GM10248 (cell line): ENCODE data around the gene LSP1.
"Not testable (repeated sequence)": the region's sequence is repeated elsewhere in the genome, so short reads cannot be mapped to it uniquely, and the experiment has no call there.

Source experiments
- CTCF ChIA-PET: fragments of 300-600 bp; sonication (Branson Sonifier 250); formaldehyde crosslinking; extraction: SDS; loops from one replicate; lab custom pipeline; 2021; ENCODE audit warnings: antibody characterized with exemption; lab: Yijun Ruan, JAX
- POLR2A ChIA-PET: fragments of 350-650 bp; sonication (Branson Sonifier 250); formaldehyde crosslinking; extraction: SDS; loops from one replicate; lab custom pipeline; 2020; ENCODE audit warnings: antibody characterized with exemption; lab: Yijun Ruan, JAX
- DNase-seq: peaks from one replicate; pipeline ENCODE4 v3.0.0; 2012; ENCODE audit errors: extremely low spot score
- CTCF ChIP-seq: IDR thresholded peaks from 2 replicates; pipeline ENCODE4 v1.5.1; 2012; ENCODE audit warnings: mild to moderate bottlenecking, low read depth; ENCODE audit errors: extremely low read depth, missing control alignments, control extremely low read depth

The LSP1 gene

GRCh38 chr11:1939006-1939625, 86.2 kb downstream of the LSP1 start:
- POLR2A ChIA-PET: no interaction called here
- no peak for DNase-seq
- no peak for TF ChIP-seq CTCF
- CTCF ChIA-PET: interaction anchor here (1.2 to 1.6 kb wide), 3 partner anchors 32 to 63 kb away, joined by 3 to 4 read pairs (median 4); no protein-coding TSS in a partner anchor

DNA sequence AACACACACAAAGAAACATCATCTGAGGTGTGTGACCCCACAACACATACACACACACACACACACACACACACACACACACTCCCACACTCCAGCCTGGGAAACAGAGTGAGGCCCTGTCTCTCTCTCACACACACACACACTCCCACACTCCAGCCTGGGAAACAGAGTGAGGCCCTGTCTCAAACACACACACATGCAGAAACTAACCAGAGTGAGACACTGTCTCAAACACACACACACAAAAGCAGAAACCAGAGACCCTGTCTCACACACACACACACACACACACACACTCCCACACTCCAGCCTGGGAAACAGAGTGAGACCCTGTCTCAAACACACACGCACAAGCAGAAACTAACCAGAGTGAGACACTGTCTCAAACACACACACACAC, 86.9 kb downstream of the LSP1 start:
- POLR2A ChIA-PET, DNase-seq, CTCF ChIA-PET: not testable (repeated sequence)
